Gastroesophageal sphincter (tissue), 4 donors: Measurements from ENCODE around the gene CFAP99. TPM values are rescaled to one million over a fixed set of nuclear protein-coding genes. Genes with fewer than 3 reads are reported as not detected.

Experiments used
- ATAC-seq: fragments of 150-250 bp; one replicate; pipeline ENCODE4 v1.9.1; 2016; ENCODE audit warnings: mild to moderate bottlenecking, moderate library complexity
- H3K27ac ChIP-seq, 4 donors: fragments of 200-600 bp; sonication (generic) in 3 of 4; 1 replicate in 3 of 4; 2 replicates in 1 of 4; pipeline ENCODE4 v1.5.1; 2016 to 2019
- H3K27me3 ChIP-seq: fragments of 200-600 bp; sonication (generic); one replicate; pipeline ENCODE4 v1.5.1; 2019
- H3K36me3 ChIP-seq, 2 donors: fragments of 200-600 bp; sonication (generic); one replicate each; pipeline ENCODE4 v1.5.1; 2019; ENCODE audit warnings: control low read depth in 1 of 2
- H3K4me1 ChIP-seq, 3 donors: fragments of 200-600 bp; sonication (generic); 1 replicate in 2 of 3; 2 replicates in 1 of 3; pipeline ENCODE4 v1.5.1; 2016 to 2019; ENCODE audit warnings: control low read depth in 2 of 3
- H3K4me3 ChIP-seq, 2 donors: fragments of 200-600 bp; sonication (generic); one replicate each; pipeline ENCODE4 v1.5.1; 2019; ENCODE audit warnings: mild to moderate bottlenecking in 1 of 2, moderate library complexity in 1 of 2
- H3K9me3 ChIP-seq, 3 donors: fragments of 200-600 bp; sonication (generic); one replicate each; pipeline ENCODE4 v1.5.1; 2017 to 2019; ENCODE audit warnings: control low read depth in 2 of 3
- EP300 ChIP-seq: sonication (generic); formaldehyde crosslinking; IDR thresholded peaks from one replicate; pipeline ENCODE4 v1.6.1; 2017; ENCODE audit warnings: antibody characterized with exemption, mild to moderate bottlenecking
- POLR2A ChIP-seq, 2 donors: fragments of 450-650 bp; IDR thresholded peaks; one replicate each; pipeline ENCODE4 v1.6.1; 2017; ENCODE audit warnings: antibody characterized with exemption in 2 of 2, mild to moderate bottlenecking in 2 of 2, moderate library complexity in 1 of 2
- POLR2AphosphoS5 ChIP-seq: sonication (generic); formaldehyde crosslinking; IDR thresholded peaks from one replicate; pipeline ENCODE4 v1.6.1; 2017; ENCODE audit warnings: antibody characterized with exemption
- WGBS, 2 donors: methylation state at CpG; one replicate each; pipeline ENCODE4 v1.1.5; 2018; ENCODE audit warnings: low coverage in 1 of 2; 5-methylcytosine and 5-hydroxymethylcytosine counted together
- total RNA-seq, 4 donors: library from RNA; depleted of rRNA; stranded (reverse); fragments of >200 nt; gene quantifications; one replicate each; pipeline ENCODE4 v1.1.0, GENCODE V29; 2016
- TF ChIP-seq, protein P1 (sequence below), 4 experiments: fragments of 200-600 bp in 2 of 4; fragments of 450-650 bp in 2 of 4; sonication (generic) in 1 of 4; IDR thresholded peaks; one replicate each; pipeline ENCODE4 v1.5.1; 2017 to 2019; ENCODE audit warnings: antibody characterized with exemption in 4 of 4, mild to moderate bottlenecking in 2 of 4, moderate library complexity in 2 of 4

Gene CFAP99
- total RNA-seq, 4 donors from 2014 or later: not detected

DNA sequence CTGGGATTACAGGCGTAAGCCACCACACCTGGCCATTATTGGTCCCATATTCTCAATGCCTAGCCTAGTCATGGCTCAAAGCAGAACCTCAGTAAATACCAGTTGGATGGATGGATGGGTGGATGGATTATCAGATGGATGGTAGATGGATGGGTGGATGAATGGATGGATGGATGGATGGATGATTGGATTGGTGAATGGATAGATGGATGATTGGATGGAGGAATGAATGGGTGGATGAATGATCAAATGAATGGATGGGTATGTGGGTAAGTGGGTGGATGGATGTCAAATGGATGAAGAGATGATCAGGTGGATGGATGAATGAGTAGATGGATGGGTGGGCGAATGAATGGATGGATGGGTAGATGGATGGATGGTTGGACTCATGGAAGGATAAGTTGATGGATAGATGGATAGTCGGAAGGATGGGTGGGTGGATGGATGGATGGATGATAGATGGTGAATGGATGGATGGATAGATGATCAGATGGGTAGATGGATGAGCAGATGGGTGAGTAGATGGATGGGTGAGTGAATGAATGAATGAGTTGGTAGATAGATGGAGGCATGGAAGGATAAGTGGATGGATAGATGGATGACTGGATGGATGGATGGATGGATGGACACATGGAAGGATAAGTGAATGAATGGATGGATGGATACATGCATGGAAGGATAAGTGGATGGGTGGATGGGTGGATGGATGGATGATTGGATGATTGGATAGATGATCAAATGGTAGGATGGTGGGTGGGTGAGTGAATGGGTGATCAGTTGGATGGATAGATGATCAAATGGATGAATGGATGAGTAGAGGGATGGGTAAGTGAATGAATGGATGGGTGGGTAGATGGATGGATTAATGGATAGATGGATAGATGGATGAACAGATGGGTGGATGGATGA lies 28.2 kb downstream of the CFAP99 start:
- no peak for ATAC-seq
- WGBS, 2 donors: 82 to 89% methylated on average over 2 to 3 of the region's 3 CpGs
- H3K9me3 ChIP-seq: no peaks in the 10 kb centered on the region
- H3K4me1 ChIP-seq: no peaks in the 10 kb centered on the region
- no peaks in the 10 kb centered on the region for H3K36me3 ChIP-seq
- no peak overlapping the region for H3K4me3 ChIP-seq
- no peak overlapping the region for H3K27ac ChIP-seq
- peaks cover 5% of the 10 kb centered on the region for H3K27me3 ChIP-seq
- TF ChIP-seq EP300: no peak
- TF ChIP-seq, protein P1, sequence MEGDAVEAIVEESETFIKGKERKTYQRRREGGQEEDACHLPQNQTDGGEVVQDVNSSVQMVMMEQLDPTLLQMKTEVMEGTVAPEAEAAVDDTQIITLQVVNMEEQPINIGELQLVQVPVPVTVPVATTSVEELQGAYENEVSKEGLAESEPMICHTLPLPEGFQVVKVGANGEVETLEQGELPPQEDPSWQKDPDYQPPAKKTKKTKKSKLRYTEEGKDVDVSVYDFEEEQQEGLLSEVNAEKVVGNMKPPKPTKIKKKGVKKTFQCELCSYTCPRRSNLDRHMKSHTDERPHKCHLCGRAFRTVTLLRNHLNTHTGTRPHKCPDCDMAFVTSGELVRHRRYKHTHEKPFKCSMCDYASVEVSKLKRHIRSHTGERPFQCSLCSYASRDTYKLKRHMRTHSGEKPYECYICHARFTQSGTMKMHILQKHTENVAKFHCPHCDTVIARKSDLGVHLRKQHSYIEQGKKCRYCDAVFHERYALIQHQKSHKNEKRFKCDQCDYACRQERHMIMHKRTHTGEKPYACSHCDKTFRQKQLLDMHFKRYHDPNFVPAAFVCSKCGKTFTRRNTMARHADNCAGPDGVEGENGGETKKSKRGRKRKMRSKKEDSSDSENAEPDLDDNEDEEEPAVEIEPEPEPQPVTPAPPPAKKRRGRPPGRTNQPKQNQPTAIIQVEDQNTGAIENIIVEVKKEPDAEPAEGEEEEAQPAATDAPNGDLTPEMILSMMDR (IDR thresholded peaks at IDR 0.05): no peak
- TF ChIP-seq POLR2AphosphoS5: no peak
- no peak for TF ChIP-seq POLR2A (IDR thresholded peaks at IDR 0.05)

DNA sequence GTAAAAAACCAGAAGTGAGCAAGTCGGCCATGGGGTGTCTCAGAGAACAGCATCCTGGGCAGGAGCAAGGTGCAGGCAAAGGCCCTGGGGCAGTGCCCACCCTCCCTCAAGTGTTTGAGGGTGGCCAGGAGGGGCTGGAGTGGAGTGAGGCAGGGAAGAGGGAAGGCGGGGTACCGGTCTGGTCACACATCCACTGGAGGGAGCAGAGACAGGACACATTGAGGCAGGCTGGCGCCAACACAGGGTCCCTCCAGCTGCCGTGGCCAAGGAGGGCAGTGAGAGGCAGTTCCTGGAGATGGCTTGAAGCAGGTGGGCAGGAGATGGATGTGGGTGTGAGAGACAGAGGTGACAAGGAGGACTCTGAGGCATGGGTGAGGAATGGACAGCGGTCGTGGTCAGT lies 29.8 kb downstream of the CFAP99 start:
- no peak overlapping the region for H3K4me3 ChIP-seq
- H3K9me3 ChIP-seq: no peaks in the 10 kb centered on the region
- H3K4me1 ChIP-seq: no peaks in the 10 kb centered on the region
- no peak for ATAC-seq
- TF ChIP-seq POLR2AphosphoS5: no peak
- no peak for TF ChIP-seq POLR2A (IDR thresholded peaks at IDR 0.05)
- TF ChIP-seq, protein P1 (IDR thresholded peaks at IDR 0.05): no peak
- no peaks in the 10 kb centered on the region for H3K36me3 ChIP-seq
- 91% methylated on average over 7 of the region's 7 CpGs; no CpG with 5 or more reads in 1 of the 2 donors for WGBS, 2 donors
- H3K27me3 ChIP-seq: peaks cover 4% of the 10 kb centered on the region
- no peak overlapping the region for H3K27ac ChIP-seq

DNA sequence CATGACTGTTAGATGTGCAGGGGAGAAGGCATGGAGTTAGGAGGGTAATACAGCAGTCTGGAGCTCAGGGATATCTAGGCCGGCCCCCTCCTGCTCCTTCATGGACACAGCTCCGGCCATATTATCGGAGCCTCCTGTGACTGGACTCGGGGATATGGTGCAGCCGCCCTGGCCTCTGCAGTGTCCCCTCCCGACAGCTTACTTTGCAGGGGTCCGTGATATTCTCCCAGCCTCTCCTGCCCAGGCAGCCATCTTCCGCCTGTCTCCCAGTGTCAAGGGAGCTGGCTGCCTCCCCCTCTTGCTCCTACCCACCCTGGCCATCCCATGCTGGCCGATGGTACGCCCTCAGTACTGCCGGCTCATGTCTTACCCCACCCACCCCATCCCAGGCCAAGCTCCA lies 30.3 kb downstream of the CFAP99 start:
- TF ChIP-seq EP300 (no peak), POLR2AphosphoS5 (no peak), POLR2A (IDR thresholded peaks at IDR 0.05) (no peak)
- TF ChIP-seq, protein P1 (IDR thresholded peaks at IDR 0.05): no peak

DNA sequence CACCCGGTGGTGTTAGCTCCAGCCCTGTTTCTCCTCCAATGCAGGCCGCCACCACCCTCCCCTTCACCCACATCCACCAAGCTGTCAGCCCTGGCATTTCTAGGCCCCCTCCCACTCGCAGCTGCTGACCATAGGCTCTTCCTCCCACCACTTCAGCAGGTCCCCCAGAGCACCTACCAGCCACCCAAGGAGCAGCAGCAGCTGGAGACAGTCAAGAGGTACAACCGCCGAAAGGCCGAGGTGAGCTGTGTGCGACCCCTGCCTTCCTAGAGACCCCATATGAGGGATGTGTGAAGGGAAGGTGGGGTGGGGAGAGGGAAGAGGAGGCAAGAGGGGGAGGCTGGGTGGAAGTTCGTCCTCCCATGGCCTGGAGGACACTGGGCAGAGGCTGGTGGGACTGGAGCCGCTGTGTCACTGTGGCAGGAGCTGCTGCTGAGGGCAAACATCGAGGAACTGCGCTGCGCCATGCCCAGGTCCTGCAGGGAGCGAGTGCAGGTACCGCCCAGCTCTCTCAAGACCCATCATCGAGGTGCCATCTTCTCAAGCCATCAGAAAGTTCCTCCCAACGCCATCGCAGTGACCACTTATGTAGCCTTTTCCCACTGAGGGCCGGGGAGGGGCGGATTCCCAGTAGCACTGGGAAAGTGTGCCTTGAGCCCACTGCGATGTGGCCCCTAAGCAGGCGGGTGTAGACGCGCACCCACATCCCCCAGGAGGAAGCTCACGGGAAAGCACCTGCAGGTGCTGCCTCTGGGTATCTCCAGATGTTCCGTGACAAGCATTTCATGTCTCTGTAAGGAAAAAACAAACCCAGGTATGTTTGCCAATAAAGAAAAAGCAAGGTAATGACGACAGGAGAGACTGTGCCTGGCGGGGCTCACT lies 31.0 kb downstream of the CFAP99 start:
- 84 to 88% methylated on average over 10 to 17 of the region's 27 CpGs for WGBS, 2 donors
- peaks cover 4% of the 10 kb centered on the region for H3K27me3 ChIP-seq
- no peak overlapping the region for H3K4me3 ChIP-seq
- H3K27ac ChIP-seq: no peak overlapping the region
- H3K4me1 ChIP-seq: no peaks in the 10 kb centered on the region
- no peaks in the 10 kb centered on the region for H3K36me3 ChIP-seq
- TF ChIP-seq POLR2A (IDR thresholded peaks at IDR 0.05): no peak
- no peaks in the 10 kb centered on the region for H3K9me3 ChIP-seq
- ATAC-seq: no peak

More for the DNA sequence above, 30.3 kb downstream of the CFAP99 start:
- Histone ChIP-seq H3K36me3 (no peaks in the 10 kb centered on the region), H3K9me3 (no peaks in the 10 kb centered on the region), H3K4me1 (no peaks in the 10 kb centered on the region), H3K27ac (no peak overlapping the region), H3K27me3 (peaks cover 4% of the 10 kb centered on the region), H3K4me3 (no peak overlapping the region)
- no peak for ATAC-seq
- 92% methylated on average over 4 of the region's 11 CpGs; no CpG with 5 or more reads in 1 of the 2 donors for WGBS, 2 donors

DNA sequence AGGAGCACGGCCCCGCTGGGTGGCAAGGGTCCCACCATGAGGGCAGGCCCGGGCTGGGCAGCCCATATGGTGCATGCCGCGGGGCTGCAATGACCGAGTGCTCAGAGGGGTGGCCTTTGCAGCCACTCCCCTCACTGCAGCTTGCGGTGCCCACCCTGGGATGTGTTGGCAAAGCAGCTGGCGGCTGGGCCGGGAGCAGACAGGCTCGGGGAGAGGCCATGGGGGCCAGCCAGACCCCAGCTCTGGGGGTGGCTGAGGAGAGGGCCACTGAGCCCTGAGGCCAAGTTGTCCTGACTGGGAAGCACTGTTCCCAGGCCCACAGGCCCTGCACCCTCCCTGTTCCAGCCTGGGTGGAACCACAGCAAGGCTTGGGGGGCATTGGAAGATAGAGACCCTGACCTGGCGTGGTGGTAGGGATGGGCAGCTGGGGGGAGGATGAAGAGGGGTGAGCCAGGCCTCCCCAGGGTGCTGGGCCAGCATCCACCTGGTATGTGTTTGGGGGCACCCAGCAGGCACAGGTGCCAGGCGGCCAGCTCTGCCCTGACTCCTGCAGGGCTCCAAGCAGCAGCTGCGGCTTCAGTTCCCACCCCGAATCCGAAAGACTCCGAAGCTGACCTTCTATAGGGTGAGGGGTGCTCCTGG lies 31.8 kb downstream of the CFAP99 start:
- TF ChIP-seq EP300: no peak
- TF ChIP-seq, protein P1 (IDR thresholded peaks at IDR 0.05): no peak
- no peak for TF ChIP-seq POLR2AphosphoS5
- H3K27ac ChIP-seq: no peak overlapping the region
- H3K27me3 ChIP-seq: peaks cover 4% of the 10 kb centered on the region
- 67 to 87% methylated on average over 4 to 6 of the region's 16 CpGs for WGBS, 2 donors
- no peaks in the 10 kb centered on the region for H3K9me3 ChIP-seq
- H3K4me3 ChIP-seq: no peak overlapping the region
- H3K36me3 ChIP-seq: no peaks in the 10 kb centered on the region
- H3K4me1 ChIP-seq: no peaks in the 10 kb centered on the region
- no peak for ATAC-seq
